Skeletal muscle satellite cell (primary cell): Measurements from ENCODE around the gene FAM107A.
"Not testable (repeated sequence)": the region's sequence is repeated elsewhere in the genome, so short reads cannot be mapped to it uniquely, and the experiment has no call there.

ENCODE experiments used
- H3K27me3 ChIP-seq: 2 replicates; pipeline ENCODE4 v1.7.0; 2013; ENCODE audit warnings: low read length; ENCODE audit not compliant: control insufficient read depth, insufficient read depth
- H3K36me3 ChIP-seq: 2 replicates; pipeline ENCODE4 v1.7.0; 2013; ENCODE audit warnings: mild to moderate bottlenecking, control low read depth, low read length; ENCODE audit not compliant: insufficient read depth
- H3K4me1 ChIP-seq: 2 replicates; pipeline ENCODE4 v1.7.0; 2013; ENCODE audit warnings: low read length; ENCODE audit not compliant: control insufficient read depth, insufficient read depth
- H3K4me2 ChIP-seq: 2 replicates; pipeline ENCODE4 v1.7.0; 2013; ENCODE audit warnings: mild to moderate bottlenecking, low read length
- H3K4me3 ChIP-seq: 2 replicates; pipeline ENCODE4 v1.7.0; 2013; ENCODE audit warnings: low read length
- H3K9ac ChIP-seq: 2 replicates; pipeline ENCODE4 v1.7.0; 2013; ENCODE audit warnings: mild to moderate bottlenecking, low read depth, low read length, moderate library complexity
- H3K9me3 ChIP-seq: replicated peaks from 2 replicates; pipeline ENCODE4 v1.7.0; 2013; ENCODE audit warnings: mild to moderate bottlenecking, control low read depth, low read length

The FAM107A gene

DNA sequence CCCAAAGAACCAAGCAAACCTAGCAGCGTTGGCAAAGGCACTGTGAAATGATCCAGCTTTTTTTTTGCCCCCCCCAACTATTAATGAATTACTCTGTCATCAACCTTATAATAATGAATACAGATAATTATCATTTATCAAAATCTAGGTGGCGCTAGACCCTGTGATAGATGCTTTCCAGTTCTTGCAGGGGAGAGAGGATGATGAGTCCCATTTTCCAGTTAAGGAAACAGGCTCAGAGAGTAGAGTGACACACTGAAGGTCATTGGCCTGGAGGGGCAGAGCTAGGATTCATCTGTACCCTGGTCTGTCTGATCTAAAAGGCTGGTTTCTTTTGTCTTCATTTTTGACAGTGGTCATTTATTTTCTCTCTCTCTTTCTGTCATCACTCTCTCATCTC lies 45.2 kb downstream of the FAM107A start:
- Histone ChIP-seq H3K4me1 (peaks cover 21% of the 10 kb centered on the region), H3K36me3 (no peaks in the 10 kb centered on the region)

DNA sequence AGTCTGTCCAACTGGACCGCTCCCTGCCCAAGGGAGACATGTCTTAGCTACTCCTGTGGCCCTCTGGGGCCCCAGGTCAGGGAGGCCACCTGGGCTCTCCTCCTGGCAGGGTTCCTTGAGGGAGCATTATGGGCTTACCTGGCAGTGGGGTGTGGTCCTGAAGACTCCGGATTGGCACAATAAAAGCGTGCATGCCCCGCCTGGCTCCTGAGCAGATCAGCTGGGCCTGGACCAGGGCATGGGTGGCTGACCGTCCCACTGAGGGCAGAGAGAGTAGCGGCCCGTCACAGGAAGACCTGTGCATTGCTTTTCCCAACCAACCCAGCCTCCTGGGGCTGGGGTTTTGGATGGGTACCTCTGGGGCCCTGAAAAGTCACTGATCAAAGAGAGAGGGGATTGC lies 45.6 kb downstream of the FAM107A start:
- Histone ChIP-seq H3K4me1 (peaks cover 19% of the 10 kb centered on the region), H3K9me3 (no peaks in the 10 kb centered on the region), H3K9ac (no peak overlapping the region), H3K36me3 (no peaks in the 10 kb centered on the region), H3K4me2 (no peak overlapping the region), H3K4me3 (no peak overlapping the region), H3K27me3 (no peaks in the 10 kb centered on the region)

More for the DNA sequence above, 45.2 kb downstream of the FAM107A start:
- Histone ChIP-seq H3K4me3 (no peak overlapping the region), H3K4me2 (no peak overlapping the region), H3K9me3 (no peaks in the 10 kb centered on the region), H3K27me3 (no peaks in the 10 kb centered on the region), H3K9ac (no peak overlapping the region)

DNA sequence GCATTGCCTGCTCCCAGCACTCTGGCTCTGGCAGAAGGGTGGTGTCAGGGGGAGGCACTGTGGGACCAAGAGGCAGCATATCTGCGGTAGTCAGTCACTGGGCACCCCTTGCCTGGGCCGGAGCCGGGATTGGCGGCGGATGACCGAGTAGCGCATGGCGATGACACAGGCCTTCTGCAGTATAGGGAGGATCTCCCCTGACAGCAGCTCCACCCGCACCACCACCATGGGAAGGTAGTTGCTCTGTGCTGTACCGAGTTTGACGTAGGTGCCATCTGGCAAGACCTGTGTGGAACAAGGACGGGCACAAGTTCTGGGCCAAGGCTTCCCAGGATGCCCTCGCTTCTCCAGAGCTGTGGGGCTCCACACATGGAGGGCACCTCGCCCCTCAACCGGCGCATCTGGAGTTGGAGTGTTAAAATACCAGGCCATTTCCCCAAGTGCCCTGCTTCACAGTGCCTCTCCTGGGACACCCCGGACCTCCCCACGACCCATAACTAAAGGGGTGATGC lies 46.8 kb downstream of the FAM107A start:
- Histone ChIP-seq H3K9me3 (no peaks in the 10 kb centered on the region), H3K27me3 (no peaks in the 10 kb centered on the region), H3K36me3 (no peaks in the 10 kb centered on the region), H3K4me2 (no peak overlapping the region), H3K4me3 (no peak overlapping the region), H3K4me1 (peaks cover 18% of the 10 kb centered on the region), H3K9ac (no peak overlapping the region)

DNA sequence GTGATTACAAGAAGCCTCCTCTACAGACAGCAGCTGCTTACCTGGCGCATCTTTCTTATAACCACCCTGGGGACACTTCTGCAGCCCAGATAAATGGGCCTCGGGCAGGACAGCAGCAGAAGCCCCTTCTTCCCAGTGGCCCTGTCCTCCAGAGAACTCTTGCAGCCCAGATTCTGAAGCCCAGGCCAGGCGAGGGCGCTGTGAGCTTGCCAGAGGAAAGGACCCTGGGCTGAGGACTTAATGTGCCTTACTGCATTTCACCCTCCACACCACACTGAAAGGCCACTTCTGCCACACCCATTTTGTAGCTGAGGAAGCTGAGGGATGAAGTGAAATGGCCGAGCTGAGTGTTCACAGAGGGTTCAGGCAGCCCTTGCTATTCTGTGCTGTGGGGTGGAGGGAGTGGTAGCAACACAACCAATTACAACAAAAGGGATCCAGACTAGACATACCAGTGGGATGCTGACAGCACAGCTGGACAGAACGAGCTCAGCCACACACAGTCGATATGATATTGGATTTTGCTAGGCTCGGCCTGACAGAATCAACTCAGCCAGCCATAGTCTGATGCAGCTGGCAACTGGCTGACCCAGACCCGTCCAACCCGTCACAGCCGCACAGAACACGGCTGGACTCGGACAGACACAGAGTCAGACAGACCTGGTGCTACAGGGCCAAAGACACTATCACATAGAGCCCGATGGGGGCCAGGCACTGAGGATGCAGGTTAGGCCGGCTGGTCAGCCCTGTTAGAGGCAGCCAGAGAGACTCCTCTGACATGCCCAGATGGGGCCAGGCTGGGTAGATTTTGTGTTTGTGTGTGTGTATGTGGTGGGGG lies 47.5 kb downstream of the FAM107A start:
- Histone ChIP-seq H3K27me3 (no peaks in the 10 kb centered on the region), H3K9me3 (no peaks in the 10 kb centered on the region), H3K4me2 (no peak overlapping the region), H3K9ac (no peak overlapping the region), H3K4me1 (peaks cover 18% of the 10 kb centered on the region), H3K36me3 (no peaks in the 10 kb centered on the region), H3K4me3 (no peak overlapping the region)

DNA sequence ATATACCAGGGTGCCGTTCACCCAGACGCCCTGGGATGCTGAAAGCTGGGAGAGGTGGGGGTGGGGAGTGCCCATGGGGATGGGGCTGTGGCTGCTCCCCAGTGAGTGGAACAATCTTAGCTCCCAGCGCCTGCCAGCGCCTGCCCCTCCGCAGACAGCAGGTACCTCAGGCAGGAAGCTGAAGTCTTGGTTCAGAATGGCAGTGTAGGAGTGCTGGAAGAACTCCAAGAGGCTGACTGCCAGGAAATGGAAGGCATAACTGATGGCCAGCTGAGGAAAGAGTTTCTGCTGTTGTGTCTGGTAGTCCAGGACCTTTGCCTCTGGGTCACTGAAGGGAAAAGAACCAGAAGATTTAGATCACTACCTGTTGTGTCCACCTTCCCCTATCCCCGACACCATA lies 48.6 kb downstream of the FAM107A start:
- peaks cover 18% of the 10 kb centered on the region for H3K4me1 ChIP-seq
- no peaks in the 10 kb centered on the region for H3K36me3 ChIP-seq
- no peaks in the 10 kb centered on the region for H3K27me3 ChIP-seq
- no peaks in the 10 kb centered on the region for H3K9me3 ChIP-seq
- no peak overlapping the region for H3K9ac ChIP-seq
- no peak overlapping the region for H3K4me3 ChIP-seq
- no peak overlapping the region for H3K4me2 ChIP-seq

DNA sequence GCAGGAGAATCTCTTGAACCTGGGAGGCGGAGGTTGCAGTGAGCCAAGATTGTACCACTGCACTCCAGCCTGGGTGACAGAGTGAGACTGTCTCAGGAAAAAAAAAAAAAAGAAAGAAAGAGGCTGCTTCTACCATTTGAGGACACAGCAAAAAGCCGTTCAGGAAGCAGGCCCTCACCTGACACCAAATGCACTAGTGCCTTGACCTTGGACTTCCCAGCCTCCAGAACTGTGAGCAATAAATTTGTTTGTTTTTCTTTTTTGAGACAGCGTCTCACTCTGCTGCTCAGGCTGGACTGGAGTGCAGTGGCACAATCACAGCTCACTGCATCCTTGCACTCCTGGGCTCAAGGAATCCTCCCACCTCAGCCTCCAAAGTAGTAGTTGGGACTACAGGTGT lies 49.8 kb downstream of the FAM107A start:
- H3K4me3 ChIP-seq, H3K27me3 ChIP-seq, H3K9me3 ChIP-seq, H3K4me2 ChIP-seq, H3K9ac ChIP-seq, H3K36me3 ChIP-seq: not testable (repeated sequence)
- peaks cover 18% of the 10 kb centered on the region for H3K4me1 ChIP-seq

DNA sequence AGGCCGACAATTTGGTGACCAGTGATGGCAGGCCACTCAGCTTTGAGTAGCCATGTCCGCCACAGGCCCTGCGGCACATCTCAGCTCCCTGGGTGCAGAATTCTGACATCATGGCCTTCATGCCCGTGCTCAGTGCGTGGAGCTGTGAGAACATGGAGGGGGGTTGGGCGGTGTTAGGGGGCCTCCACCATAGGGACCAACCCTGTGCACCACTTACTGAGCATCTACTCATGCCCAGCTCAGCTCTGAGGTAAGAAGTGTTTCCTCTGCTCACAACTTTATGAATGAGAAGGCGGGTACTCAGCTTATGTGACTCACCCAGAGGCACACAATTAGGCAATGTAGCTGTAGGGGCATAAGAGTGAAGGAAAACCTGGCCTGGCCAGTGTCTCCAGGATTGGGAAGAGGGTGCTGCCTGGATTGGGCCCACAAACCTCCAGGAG lies 50.7 kb downstream of the FAM107A start:
- H3K4me2 ChIP-seq: peak overlapping the region; percentile 27
- no peak overlapping the region for H3K9ac ChIP-seq
- H3K27me3 ChIP-seq: no peaks in the 10 kb centered on the region
- H3K9me3 ChIP-seq: no peaks in the 10 kb centered on the region
- no peaks in the 10 kb centered on the region for H3K36me3 ChIP-seq
- no peak overlapping the region for H3K4me3 ChIP-seq
- H3K4me1 ChIP-seq: peaks cover 18% of the 10 kb centered on the region

DNA sequence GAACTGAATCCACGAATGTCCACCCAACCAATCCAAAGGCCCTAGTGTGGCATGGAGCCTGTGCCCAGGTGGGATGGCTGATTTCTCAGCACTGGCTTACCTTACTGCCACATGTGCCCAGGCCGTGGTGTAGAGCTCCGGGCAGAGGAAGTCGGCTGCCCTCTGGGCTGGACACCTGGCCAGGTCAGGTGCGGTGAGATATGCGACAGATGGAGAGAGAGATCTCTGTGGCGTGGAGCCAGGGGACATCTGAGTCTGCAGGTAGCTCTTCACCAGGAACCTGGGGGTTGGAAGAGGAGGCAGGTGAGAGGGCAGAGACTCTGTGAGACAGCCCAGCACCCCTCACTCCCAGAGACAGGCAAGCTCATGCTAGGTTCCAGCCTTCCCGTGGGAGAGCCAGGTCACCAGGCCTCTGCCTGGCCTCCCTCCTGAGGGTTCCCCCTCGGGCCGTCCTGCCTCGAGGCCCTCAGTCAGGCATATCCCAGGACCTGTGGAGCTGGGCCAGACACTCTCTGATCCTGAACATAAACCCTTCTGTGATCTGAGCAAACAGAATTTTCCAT lies 52.8 kb downstream of the FAM107A start:
- no peaks in the 10 kb centered on the region for H3K27me3 ChIP-seq
- H3K4me3 ChIP-seq: no peak overlapping the region
- no peak overlapping the region for H3K9ac ChIP-seq
- H3K9me3 ChIP-seq: no peaks in the 10 kb centered on the region
- H3K4me1 ChIP-seq: peaks cover 18% of the 10 kb centered on the region
- H3K36me3 ChIP-seq: no peaks in the 10 kb centered on the region
- no peak overlapping the region for H3K4me2 ChIP-seq

DNA sequence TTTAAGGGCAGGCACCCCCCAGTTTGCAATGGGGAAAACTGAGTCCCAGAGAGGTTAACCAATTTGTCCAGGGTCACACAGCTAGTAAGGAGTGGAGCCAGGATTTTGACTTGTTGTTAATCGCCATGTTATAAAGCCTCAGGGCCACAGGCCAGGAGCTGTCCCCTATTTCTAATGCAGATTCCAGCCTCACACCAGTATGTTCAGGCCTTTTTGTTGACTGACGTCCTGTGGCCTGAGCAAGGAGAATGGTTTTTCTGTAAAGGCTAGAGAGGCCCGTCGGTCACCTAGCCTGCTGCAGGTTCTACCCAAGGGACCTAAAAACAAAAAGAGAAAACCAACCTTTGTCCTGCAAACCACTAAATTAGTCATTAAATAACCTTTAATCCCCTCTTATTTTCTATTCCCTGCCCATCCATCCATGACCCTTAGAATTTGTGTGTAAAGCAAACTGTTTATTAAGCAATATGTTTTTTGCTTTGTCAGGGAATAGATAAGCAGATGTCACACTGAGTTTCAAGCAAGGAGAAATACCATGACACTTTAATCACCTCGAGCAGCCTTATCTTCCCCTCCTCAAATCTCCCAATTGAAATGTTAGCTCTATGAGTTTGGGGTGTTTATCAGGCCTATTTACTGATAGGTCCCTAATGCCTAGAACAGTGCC lies 54.3 kb downstream of the FAM107A start:
- H3K4me3 ChIP-seq: no peak overlapping the region
- H3K4me1 ChIP-seq: peaks cover 11% of the 10 kb centered on the region
- H3K4me2 ChIP-seq: no peak overlapping the region
- H3K27me3 ChIP-seq: no peaks in the 10 kb centered on the region
- no peaks in the 10 kb centered on the region for H3K9me3 ChIP-seq
- H3K9ac ChIP-seq: no peak overlapping the region
- H3K36me3 ChIP-seq: no peaks in the 10 kb centered on the region

DNA sequence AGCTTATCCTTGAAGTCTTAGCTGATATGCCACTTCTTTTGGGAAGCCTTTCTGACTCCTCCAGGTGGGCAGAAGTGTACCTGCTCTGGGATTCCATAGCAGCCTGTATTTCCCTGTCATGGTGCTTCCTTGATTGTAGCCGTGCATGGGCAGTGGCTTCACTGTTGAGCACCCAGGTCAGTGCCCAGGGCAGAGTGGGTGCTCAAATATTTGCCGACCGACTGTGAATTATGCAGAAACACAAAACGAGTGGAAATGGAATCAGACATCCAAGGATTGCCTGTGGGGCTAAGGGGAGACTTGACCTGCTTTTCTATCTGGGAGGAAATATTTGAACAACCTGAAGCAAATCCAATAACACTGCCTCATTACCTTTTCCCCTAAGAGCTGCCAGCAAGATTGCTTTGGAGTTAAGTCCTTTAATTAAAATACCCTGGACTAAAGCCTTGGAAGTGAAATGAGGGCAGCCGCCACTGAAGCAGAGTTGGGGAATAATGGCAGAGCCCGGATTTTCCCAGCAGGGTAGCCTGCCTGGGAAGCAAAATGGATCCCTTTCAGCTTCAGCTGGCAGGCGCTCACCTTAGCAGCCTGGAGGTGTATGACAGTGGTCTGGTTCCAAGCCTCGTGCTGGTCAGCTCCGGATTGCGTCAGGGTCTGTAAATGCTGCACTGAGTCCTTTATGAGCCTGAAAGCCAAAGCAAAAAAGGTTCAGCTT lies 55.1 kb downstream of the FAM107A start:
- Histone ChIP-seq H3K4me1 (peaks cover 11% of the 10 kb centered on the region), H3K4me3 (no peak overlapping the region), H3K27me3 (no peaks in the 10 kb centered on the region), H3K9ac (no peak overlapping the region), H3K9me3 (no peaks in the 10 kb centered on the region), H3K36me3 (no peaks in the 10 kb centered on the region), H3K4me2 (no peak overlapping the region)

DNA sequence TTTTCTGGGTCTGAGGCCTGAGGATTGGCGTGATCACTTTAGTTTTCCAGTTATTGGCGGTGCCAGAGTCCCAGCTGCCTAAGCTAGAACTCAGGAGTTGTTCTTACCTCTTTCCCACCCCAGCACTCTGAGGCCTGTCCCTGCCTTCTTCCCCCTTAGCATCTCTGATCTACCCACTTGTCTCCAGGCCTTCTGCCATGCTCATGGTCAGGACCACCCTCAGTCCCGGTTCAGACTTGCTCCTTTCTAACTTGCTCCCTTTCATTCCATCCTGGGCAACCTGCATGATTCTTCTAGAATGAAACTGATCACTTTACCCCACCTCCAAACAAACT lies 55.9 kb downstream of the FAM107A start:
- Histone ChIP-seq H3K4me3 (no peak overlapping the region), H3K4me1 (peaks cover 6% of the 10 kb centered on the region), H3K27me3 (no peaks in the 10 kb centered on the region), H3K9me3 (no peaks in the 10 kb centered on the region), H3K36me3 (no peaks in the 10 kb centered on the region), H3K4me2 (no peak overlapping the region), H3K9ac (no peak overlapping the region)
